ACHN (cell line): ENCODE measurements around the gene CAMKV.

Experiments
- DNase-seq: peaks from one replicate; pipeline ENCODE4 v3.0.0-alpha.2; 2015
- in situ Hi-C: cut with HindIII; loops from 2 replicates; pipeline ENCODE4 v1.10.0; 2017; ENCODE audit warnings: low sequenced_read_pairs, low pct_ligation_motif_present, low pct_unique_long_range_greater_than_20kb

The CAMKV gene

DNA sequence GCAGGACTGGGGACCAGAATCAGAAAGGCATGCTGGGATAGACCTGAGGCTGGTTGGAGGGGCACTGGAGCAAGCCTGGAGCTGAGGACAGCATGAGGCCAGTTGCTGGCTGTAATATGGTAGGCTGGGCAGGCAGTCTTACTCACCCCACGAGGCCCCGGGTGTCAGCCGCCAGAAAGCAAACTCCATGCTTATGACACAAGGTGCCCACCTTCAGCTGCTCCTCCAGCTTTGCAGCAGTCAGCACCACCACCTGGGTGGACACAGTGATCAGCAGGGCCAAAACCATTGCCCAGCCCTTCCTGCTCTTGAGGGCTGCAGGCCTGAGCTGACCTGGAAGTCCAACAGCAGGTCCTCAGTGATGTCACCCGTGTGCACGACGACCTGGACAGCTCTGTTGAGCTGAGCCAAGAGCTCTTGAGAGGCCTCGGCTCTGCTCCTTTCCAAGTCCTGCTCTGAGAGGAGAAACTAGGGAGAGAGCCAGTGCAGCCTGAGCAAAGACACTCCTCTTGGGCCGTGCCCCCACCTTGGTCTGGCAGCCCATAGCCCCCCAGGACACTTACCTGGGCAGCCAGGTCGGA, 56.7 kb downstream of the CAMKV start:
- in situ Hi-C loops, result no loop called here

More for the DNA sequence above, 56.7 kb downstream of the CAMKV start:
- no peak for DNase-seq
